GM12892 (cell line): ENCODE results near the gene KCNC1.

ENCODE experiments used
- POLR2A ChIP-seq: IDR thresholded peaks from 2 replicates; pipeline ENCODE4 v1.6.1; 2011; ENCODE audit warnings: low read depth, low read length, control low read depth
- POLR2AphosphoS5 ChIP-seq: IDR thresholded peaks from 2 replicates; pipeline ENCODE4 v1.6.1; 2011; ENCODE audit warnings: low read depth, low read length, control low read depth

GRCh38 chr11:17760102-17761029, 25.8 kb downstream of the KCNC1 start:
- TF ChIP-seq POLR2AphosphoS5 = no peak
- TF ChIP-seq POLR2A = no peak
